GM12891 (cell line): ENCODE results near the gene ADCY3.

Source experiments
- DNase-seq: peaks from one replicate; pipeline ENCODE4 v3.0.0; 2011; ENCODE audit warnings: low spot score; ENCODE audit not compliant: insufficient read length
- FAIRE-seq: peaks from 2 replicates; lab custom pipeline; 2011; peaks lifted over from hg19 to GRCh38; lab: Jason Lieb, UNC
- PAX5 ChIP-seq: IDR thresholded peaks from 2 replicates; pipeline ENCODE4 v1.6.1; 2011; ENCODE audit warnings: low read length, moderate library complexity, mild to moderate bottlenecking; ENCODE audit not compliant: insufficient read depth, severe bottlenecking
- POLR2A ChIP-seq: IDR thresholded peaks from 2 replicates; pipeline ENCODE4 v1.6.1; 2011; ENCODE audit warnings: low read depth, low read length, control low read depth
- POLR2AphosphoS5 ChIP-seq: IDR thresholded peaks from 2 replicates; pipeline ENCODE4 v1.6.1; 2011; ENCODE audit warnings: low read depth, low read length, control low read depth
- POU2F2 ChIP-seq: IDR thresholded peaks from 2 replicates; pipeline ENCODE4 v1.6.1; 2011; ENCODE audit warnings: low read depth, mild to moderate bottlenecking, control low read depth, low read length, moderate library complexity
- SPI1 ChIP-seq: IDR thresholded peaks from 2 replicates; pipeline ENCODE4 v1.6.1; 2011; ENCODE audit warnings: low read depth, low read length, control low read depth
- TAF1 ChIP-seq: IDR thresholded peaks from 2 replicates; pipeline ENCODE4 v1.6.1; 2011; ENCODE audit warnings: low read depth, low read length, control low read depth

ADCY3 gene

DNA sequence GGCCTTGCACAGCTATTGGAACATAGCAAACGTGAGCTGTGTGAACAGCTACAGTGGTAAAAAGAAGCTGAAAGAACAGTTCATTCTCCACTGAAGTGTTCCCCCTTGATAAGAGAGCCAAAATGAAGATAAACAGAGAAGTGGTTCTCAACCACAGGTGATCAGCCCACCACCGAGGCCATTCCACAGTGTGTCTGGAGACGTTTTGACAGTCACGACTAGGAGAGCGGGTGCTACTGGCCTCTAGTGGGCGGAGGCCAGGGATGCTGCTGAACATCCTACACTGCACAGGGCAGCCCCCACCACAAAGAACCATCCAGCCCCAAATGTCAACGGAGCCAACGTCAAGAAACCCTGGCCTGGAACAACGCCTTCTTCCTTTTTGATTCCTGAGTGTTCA lies 38.4 kb downstream of the ADCY3 start:
- FAIRE-seq: no peak
- TF ChIP-seq TAF1 (no peak), SPI1 (no peak), PAX5 (no peak), POLR2A (no peak), POU2F2 (no peak), POLR2AphosphoS5 (no peak)
- DNase-seq: no peak

DNA sequence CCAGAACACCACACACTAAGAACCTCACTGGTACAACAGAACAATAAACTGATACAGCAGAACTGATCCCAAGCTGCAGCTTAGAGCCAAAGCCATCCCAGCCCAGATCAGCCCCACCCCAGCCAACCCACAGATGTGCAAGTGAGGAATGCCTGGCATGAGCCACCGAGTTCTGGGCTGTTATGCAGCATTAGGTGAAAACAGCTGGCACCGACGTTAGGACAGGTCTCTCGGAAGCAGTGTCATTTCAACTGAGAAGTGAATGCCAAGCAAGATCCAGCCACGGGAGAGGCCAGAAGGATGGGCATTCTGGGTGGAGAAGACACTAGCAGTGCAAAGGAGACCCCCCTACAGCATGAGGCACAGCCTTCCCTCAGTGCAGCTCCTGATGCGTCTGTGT lies 38.9 kb downstream of the ADCY3 start:
- FAIRE-seq: no peak
- DNase-seq: no peak
- no peak for TF ChIP-seq TAF1
- TF ChIP-seq SPI1: no peak
- no peak for TF ChIP-seq POLR2AphosphoS5
- TF ChIP-seq PAX5: no peak
- no peak for TF ChIP-seq POLR2A

DNA sequence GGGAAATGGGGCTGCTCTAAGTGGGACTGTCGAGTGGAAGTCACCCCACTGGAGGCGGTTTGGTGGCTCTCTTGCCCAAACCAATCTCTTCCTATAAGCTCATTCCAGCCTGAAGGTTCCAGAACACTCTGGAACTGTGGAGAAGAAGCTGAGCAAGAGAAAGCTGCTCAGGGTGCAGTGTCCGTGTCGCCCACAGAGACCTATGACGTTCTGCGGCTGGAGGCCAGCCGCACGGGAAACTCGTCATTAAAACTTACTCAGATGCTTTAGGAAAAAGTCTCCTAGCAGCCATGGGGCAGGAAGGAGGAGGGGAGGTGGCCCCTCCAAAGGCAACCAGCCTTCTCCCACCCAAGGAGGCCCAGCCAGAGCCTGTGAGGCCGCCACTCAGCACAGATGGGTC lies 41.7 kb downstream of the ADCY3 start:
- no peak for FAIRE-seq

DNA sequence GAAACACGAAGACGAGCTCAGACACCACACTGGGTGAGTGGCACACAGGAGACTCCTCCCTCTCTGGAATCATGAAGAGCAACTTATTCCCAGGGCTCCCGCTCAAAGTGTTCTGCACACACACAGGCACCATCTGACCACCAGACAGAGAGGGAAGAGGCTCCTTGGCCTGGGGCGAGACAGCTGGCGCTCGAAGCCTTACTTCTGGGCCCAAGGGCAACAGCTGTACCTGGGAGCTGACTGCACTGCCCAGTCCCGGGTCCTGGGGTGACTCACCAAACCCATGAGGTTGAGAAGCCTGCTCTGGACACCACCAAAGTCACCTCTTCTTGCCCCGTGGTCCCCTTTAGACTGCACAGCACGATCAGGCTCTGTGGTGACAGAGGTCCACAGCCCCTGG lies 42.4 kb downstream of the ADCY3 start:
- no peak for TF ChIP-seq POU2F2
- no peak for TF ChIP-seq POLR2A
- no peak for TF ChIP-seq POLR2AphosphoS5
- TF ChIP-seq SPI1: no peak
- no peak for TF ChIP-seq PAX5
- no peak for TF ChIP-seq TAF1
- DNase-seq (no peak), FAIRE-seq (no peak)

More for the DNA sequence above, 41.7 kb downstream of the ADCY3 start:
- DNase-seq: no peak
- no peak for TF ChIP-seq POLR2A
- TF ChIP-seq PAX5: no peak
- no peak for TF ChIP-seq TAF1
- TF ChIP-seq POU2F2: no peak
- no peak for TF ChIP-seq SPI1
- TF ChIP-seq POLR2AphosphoS5: no peak

GRCh38 chr2:24877067-24877466 lies 43.0 kb downstream of the ADCY3 start:
- DNase-seq (no peak), FAIRE-seq (no peak)
- TF ChIP-seq SPI1 (no peak), POU2F2 (no peak), TAF1 (no peak), POLR2AphosphoS5 (no peak)

DNA sequence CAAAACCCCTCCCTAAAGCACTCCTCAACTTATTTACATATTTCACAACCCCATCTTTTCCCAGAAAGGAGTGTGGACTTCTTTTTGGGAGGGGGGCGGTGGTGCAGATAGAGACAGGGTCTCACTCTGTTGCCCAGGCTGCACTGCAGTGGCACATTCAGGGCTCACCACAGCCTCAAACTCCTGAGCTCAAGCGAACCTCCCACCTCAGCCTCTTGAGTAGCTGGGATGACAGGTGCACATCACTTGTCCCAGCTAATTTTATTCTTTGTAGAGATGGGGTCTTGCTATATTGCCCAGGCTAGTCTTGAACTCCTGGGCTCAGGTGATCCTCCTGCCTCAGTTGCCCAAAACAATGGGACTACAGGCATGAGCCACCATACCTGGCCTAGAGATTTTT lies 44.1 kb downstream of the ADCY3 start:
- DNase-seq: no peak
- FAIRE-seq: no peak
- TF ChIP-seq POLR2AphosphoS5 (no peak), SPI1 (no peak), TAF1 (no peak), POLR2A (no peak), PAX5 (no peak), POU2F2 (no peak)

- FAIRE-seq: no peak
Observed at GRCh38 chr2:24875272-24875671, 44.8 kb downstream of the ADCY3 start.

GRCh38 chr2:24874035-24874434 lies 46.0 kb downstream of the ADCY3 start:
- TF ChIP-seq SPI1: no peak
- TF ChIP-seq TAF1: no peak
- no peak for TF ChIP-seq POLR2A
- TF ChIP-seq POU2F2: no peak
- no peak for TF ChIP-seq POLR2AphosphoS5
- TF ChIP-seq PAX5: no peak
- DNase-seq: no peak
- FAIRE-seq: no peak

More at GRCh38 chr2:24875272-24875671, 44.8 kb downstream of the ADCY3 start:
- DNase-seq: no peak
- no peak for TF ChIP-seq POLR2AphosphoS5
- TF ChIP-seq TAF1: no peak
- TF ChIP-seq POU2F2: no peak
- TF ChIP-seq SPI1: no peak
- TF ChIP-seq POLR2A: no peak
- no peak for TF ChIP-seq PAX5

DNA sequence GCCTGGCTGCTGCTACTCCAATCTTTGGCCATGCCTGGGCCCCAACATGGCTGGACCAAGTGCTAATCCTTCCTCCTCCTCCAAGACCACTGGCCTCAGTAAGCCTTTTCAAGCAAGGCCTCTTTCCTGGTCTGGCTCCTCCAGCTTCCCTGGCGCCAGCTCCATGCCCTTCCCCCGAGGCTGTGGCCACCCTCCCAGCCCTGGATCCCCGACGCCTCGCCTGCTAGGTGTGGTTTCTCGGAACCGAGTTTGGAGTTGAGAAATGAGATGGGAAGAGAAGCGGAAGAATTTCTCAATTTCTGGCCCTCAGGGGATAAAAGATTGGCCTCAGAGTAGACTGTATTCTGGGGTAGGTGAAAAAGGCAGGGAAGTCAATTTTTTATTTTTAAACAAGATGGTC lies 46.4 kb downstream of the ADCY3 start:
- no peak for TF ChIP-seq PAX5
- TF ChIP-seq POU2F2: no peak
- no peak for TF ChIP-seq POLR2A
- TF ChIP-seq TAF1: no peak
- no peak for TF ChIP-seq SPI1
- TF ChIP-seq POLR2AphosphoS5: no peak
- DNase-seq (no peak), FAIRE-seq (no peak)

GRCh38 chr2:24872344-24873115 lies 47.5 kb downstream of the ADCY3 start:
- TF ChIP-seq TAF1 (no peak), SPI1 (no peak), PAX5 (no peak), POU2F2 (no peak), POLR2A (no peak), POLR2AphosphoS5 (no peak)
- DNase-seq (no peak), FAIRE-seq (no peak)
